ENCODE data around the gene ERCC6.
A peak's percentile ranks its signal among the peaks of the same experiment; 100 is the strongest.

Gene ERCC6

GRCh38 chr10:49508249-49508648 lies 30.7 kb downstream of the ERCC6 start:
- peak; percentile 3 for DNase-seq

- no peak for DNase-seq
Measured at GRCh38 chr10:49505589-49505988, 33.3 kb downstream of the ERCC6 start.

- no peak for DNase-seq
Measured at GRCh38 chr10:49505076-49505475, 33.8 kb downstream of the ERCC6 start.

GRCh38 chr10:49504528-49504927 lies 34.4 kb downstream of the ERCC6 start:
- DNase-seq, result no peak

- no peak for DNase-seq
Measured at GRCh38 chr10:49502358-49502757, 36.6 kb downstream of the ERCC6 start.

- DNase-seq, result no peak
Measured at GRCh38 chr10:49500412-49500811, 38.5 kb downstream of the ERCC6 start.

- no peak for DNase-seq
Measured at GRCh38 chr10:49499305-49499851, 39.5 kb downstream of the ERCC6 start.

GRCh38 chr10:49498425-49498824 lies 40.5 kb downstream of the ERCC6 start:
- no peak for DNase-seq

- DNase-seq, result no peak
Measured at GRCh38 chr10:49497358-49497757, 41.6 kb downstream of the ERCC6 start.

- DNase-seq, result no peak
Measured at GRCh38 chr10:49488056-49488717, 50.7 kb downstream of the ERCC6 start.

GRCh38 chr10:49486738-49487137 lies 52.2 kb downstream of the ERCC6 start:
- no peak for DNase-seq

- no peak for DNase-seq
Measured at GRCh38 chr10:49486009-49486408, 52.9 kb downstream of the ERCC6 start.

GRCh38 chr10:49484486-49485235 lies 54.3 kb downstream of the ERCC6 start:
- DNase-seq, result no peak

GRCh38 chr10:49478819-49479218 lies 60.1 kb downstream of the ERCC6 start:
- DNase-seq, result no peak

GRCh38 chr10:49474901-49475300 lies 64.0 kb downstream of the ERCC6 start:
- DNase-seq, result no peak

- DNase-seq, result no peak
Measured at GRCh38 chr10:49471532-49471931, 67.4 kb downstream of the ERCC6 start.

GRCh38 chr10:49465736-49466135 lies 73.2 kb downstream of the ERCC6 start:
- DNase-seq, result no peak
